ENCODE measurements around the gene LIMA1. TPM values are rescaled to one million over a fixed set of nuclear protein-coding genes. Genes with fewer than 3 reads are reported as not detected.
"Not testable (repeated sequence)": the region's sequence is repeated elsewhere in the genome, so short reads cannot be mapped to it uniquely, and the experiment has no call there.

LIMA1 gene
- total RNA-seq, 1 donor from 2014 or later, result 25.5 TPM

GRCh38 chr12:50276068-50276467 lies 7.3 kb downstream of the LIMA1 start:
- peaks cover 10% of the 10 kb centered on the region for H3K4me1 Mint-ChIP-seq
- no peaks in the 10 kb centered on the region for H3K36me3 Mint-ChIP-seq (ENCODE audit: low read depth)
- no peak overlapping the region for H3K4me3 Mint-ChIP-seq
- no peak for TF ChIP-seq CTCF (conservative IDR thresholded peaks at IDR 0.05)
- no peaks in the 10 kb centered on the region for H3K9me3 Mint-ChIP-seq
- peaks cover 2% of the 10 kb centered on the region for H3K27me3 Mint-ChIP-seq (ENCODE audit: low read depth)
- H3K27ac Mint-ChIP-seq (ENCODE audit: unreplicated experiment), result no peak overlapping the region
- DNase-seq (ENCODE audit: low read depth, low spot score), result no peak

GRCh38 chr12:50275556-50275955 lies 7.8 kb downstream of the LIMA1 start:
- H3K36me3 Mint-ChIP-seq (ENCODE audit: low read depth), result no peaks in the 10 kb centered on the region
- no peaks in the 10 kb centered on the region for H3K27me3 Mint-ChIP-seq (ENCODE audit: low read depth)
- H3K9me3 Mint-ChIP-seq, result no peaks in the 10 kb centered on the region
- TF ChIP-seq CTCF (conservative IDR thresholded peaks at IDR 0.05), result no peak
- peaks cover 10% of the 10 kb centered on the region for H3K4me1 Mint-ChIP-seq
- DNase-seq (ENCODE audit: low read depth, low spot score), result no peak
- no peak overlapping the region for H3K4me3 Mint-ChIP-seq
- H3K27ac Mint-ChIP-seq (ENCODE audit: unreplicated experiment), result no peak overlapping the region

- not testable (repeated sequence) for DNase-seq (ENCODE audit: low read depth, low spot score); H3K9me3 Mint-ChIP-seq; H3K4me3 Mint-ChIP-seq; H3K36me3 Mint-ChIP-seq (ENCODE audit: low read depth); H3K27me3 Mint-ChIP-seq (ENCODE audit: low read depth); H3K27ac Mint-ChIP-seq (ENCODE audit: unreplicated experiment)
- H3K4me1 Mint-ChIP-seq, result peaks cover 10% of the 10 kb centered on the region
Measured at GRCh38 chr12:50275127-50275526, 8.2 kb downstream of the LIMA1 start.

- Mint-ChIP-seq H3K27ac (ENCODE audit: unreplicated experiment) (no peak overlapping the region), H3K4me3 (no peak overlapping the region), H3K4me1 (peaks cover 6% of the 10 kb centered on the region), H3K27me3 (ENCODE audit: low read depth) (no peaks in the 10 kb centered on the region), H3K36me3 (ENCODE audit: low read depth) (no peaks in the 10 kb centered on the region), H3K9me3 (no peaks in the 10 kb centered on the region)
- DNase-seq (ENCODE audit: low read depth, low spot score), result no peak
- TF ChIP-seq CTCF (conservative IDR thresholded peaks at IDR 0.05), result no peak
Measured at GRCh38 chr12:50271724-50272247, 11.5 kb downstream of the LIMA1 start.

GRCh38 chr12:50268482-50268881 lies 14.8 kb downstream of the LIMA1 start:
- H3K4me3 Mint-ChIP-seq, result no peak overlapping the region
- H3K9me3 Mint-ChIP-seq, result peaks cover 4% of the 10 kb centered on the region
- H3K27ac Mint-ChIP-seq (ENCODE audit: unreplicated experiment), result no peak overlapping the region
- no peaks in the 10 kb centered on the region for H3K27me3 Mint-ChIP-seq (ENCODE audit: low read depth)
- DNase-seq (ENCODE audit: low read depth, low spot score), result no peak
- no peaks in the 10 kb centered on the region for H3K36me3 Mint-ChIP-seq (ENCODE audit: low read depth)
- TF ChIP-seq CTCF (conservative IDR thresholded peaks at IDR 0.05), result no peak
- H3K4me1 Mint-ChIP-seq, result peaks cover 6% of the 10 kb centered on the region

GRCh38 chr12:50265770-50266524 lies 17.4 kb downstream of the LIMA1 start:
- peaks cover 6% of the 10 kb centered on the region for H3K4me1 Mint-ChIP-seq
- TF ChIP-seq CTCF (conservative IDR thresholded peaks at IDR 0.05), result no peak
- H3K36me3 Mint-ChIP-seq (ENCODE audit: low read depth), result no peaks in the 10 kb centered on the region
- no peak overlapping the region for H3K27ac Mint-ChIP-seq (ENCODE audit: unreplicated experiment)
- no peaks in the 10 kb centered on the region for H3K27me3 Mint-ChIP-seq (ENCODE audit: low read depth)
- peaks cover 4% of the 10 kb centered on the region for H3K9me3 Mint-ChIP-seq
- no peak overlapping the region for H3K4me3 Mint-ChIP-seq
- DNase-seq (ENCODE audit: low read depth, low spot score), result no peak

Measured in neural crest cell (in vitro differentiated cells).